Non-pigmented ciliary epithelial cell (primary cell): Measurements from ENCODE around the gene TSSC4.

Source experiments
- DNase-seq: peaks from one replicate; pipeline ENCODE4 v3.0.0-alpha.2; 2010; ENCODE audit warnings: low read depth

The TSSC4 gene

GRCh38 chr11:2434506-2435255 is 34.1 kb downstream of the TSSC4 start:
- no peak for DNase-seq

GRCh38 chr11:2435288-2436012 is 34.9 kb downstream of the TSSC4 start:
- no peak for DNase-seq

GRCh38 chr11:2436013-2436520 is 35.5 kb downstream of the TSSC4 start:
- DNase-seq, result no peak

- no peak for DNase-seq
Observed at GRCh38 chr11:2436521-2437031, 36.0 kb downstream of the TSSC4 start.

GRCh38 chr11:2437516-2437915 is 37.0 kb downstream of the TSSC4 start:
- no peak for DNase-seq

GRCh38 chr11:2439820-2440219 is 39.3 kb downstream of the TSSC4 start:
- no peak for DNase-seq

GRCh38 chr11:2440646-2441045 is 40.1 kb downstream of the TSSC4 start:
- no peak for DNase-seq

- no peak for DNase-seq
Observed at GRCh38 chr11:2441171-2441570, 40.6 kb downstream of the TSSC4 start.

GRCh38 chr11:2442589-2442988 is 42.0 kb downstream of the TSSC4 start:
- no peak for DNase-seq

GRCh38 chr11:2443406-2443805 is 42.9 kb downstream of the TSSC4 start:
- DNase-seq, result no peak

- DNase-seq, result no peak
Observed at GRCh38 chr11:2443881-2444820, 43.6 kb downstream of the TSSC4 start, which contains the start of gene TRPM5. Gene TRPM5, minus strand, starts transcription at chr11:2444514. Its CDS starts 21,478 bp downstream, at chr11:2423036.

GRCh38 chr11:2444821-2445745 is 44.5 kb downstream of the TSSC4 start, which contains the start of gene KCNQ1:
Gene KCNQ1, plus strand, starts transcription at chr11:2445008. Its CDS starts 91 bp downstream, at chr11:2445099.
- DNase-seq, result no peak

- DNase-seq, result no peak
Observed at GRCh38 chr11:2445746-2446551, 45.4 kb downstream of the TSSC4 start.

- no peak for DNase-seq
Observed at GRCh38 chr11:2446590-2447252, 46.2 kb downstream of the TSSC4 start.

- no peak for DNase-seq
Observed at GRCh38 chr11:2447253-2447950, 46.9 kb downstream of the TSSC4 start.

GRCh38 chr11:2447951-2448650 is 47.6 kb downstream of the TSSC4 start:
- no peak for DNase-seq

- no peak for DNase-seq
Observed at GRCh38 chr11:2448661-2449547, 48.4 kb downstream of the TSSC4 start.
